Renal cortex interstitium (tissue), 11 donors: ENCODE data around the gene IL25. TPM values are rescaled to one million over a fixed set of nuclear protein-coding genes. Genes with fewer than 3 reads are reported as not detected.
"Not testable (repeated sequence)": the region's sequence is repeated elsewhere in the genome, so short reads cannot be mapped to it uniquely, and the experiment has no call there.

ENCODE experiments used
- DNase-seq, 11 donors: peaks; one replicate each; pipeline ENCODE4 v3.0.0-alpha.2; 2013; ENCODE audit warnings: low read depth in 9 of 11, low spot score in 4 of 11; ENCODE audit errors: extremely low read depth in 1 of 11
- polyA plus RNA-seq, 3 donors: library from polyadenylated mRNA; unstranded; fragments of 120-200 nt; gene quantifications; one replicate each; pipeline ENCODE4 v1.2.1, GENCODE V29; 2013; ENCODE audit not compliant: insufficient read length in 3 of 3

IL25 gene
- polyA plus RNA-seq, 3 donors, result not detected

GRCh38 chr14:23417269-23417668 lies 44.7 kb downstream of the IL25 start:
- DNase-seq, result not testable (repeated sequence)

- DNase-seq, result no peak
Observed at GRCh38 chr14:23418021-23418420, 45.4 kb downstream of the IL25 start.

- DNase-seq, result not testable (repeated sequence)
Observed at GRCh38 chr14:23419646-23420045, 47.0 kb downstream of the IL25 start.

GRCh38 chr14:23421594-23421993 lies 49.0 kb downstream of the IL25 start:
- DNase-seq, result no peak

GRCh38 chr14:23423657-23424056 lies 51.0 kb downstream of the IL25 start:
- no peak for DNase-seq

- no peak for DNase-seq
Observed at GRCh38 chr14:23425169-23425568, 52.6 kb downstream of the IL25 start.

- not testable (repeated sequence) for DNase-seq
Observed at GRCh38 chr14:23425798-23426197, 53.2 kb downstream of the IL25 start.

Other genes starting within 250 kb of the IL25 start
- 100 to 1,000 TPM in 1 of 3 donors, 10 to 100 TPM in 2; 75.9 to 120 (median 82.9) TPM for gene SLC7A8, start 189.1 kb upstream of the IL25 start, polyA plus RNA-seq
- 1 to 10 TPM; 1.0 to 1.8 (median 1.1) TPM for gene RNF212B, start 134.9 kb upstream of the IL25 start, polyA plus RNA-seq
- 10 to 100 TPM; 27.8 to 29.8 (median 27.9) TPM for gene HOMEZ, start 86.7 kb upstream of the IL25 start, polyA plus RNA-seq
- 10 to 100 TPM; 23.1 to 37.8 (median 28.2) TPM for gene PPP1R3E, start 70.0 kb upstream of the IL25 start, polyA plus RNA-seq
- 10 to 100 TPM; 41.3 to 49.8 (median 41.7) TPM for gene BCL2L2, start 66.0 kb upstream of the IL25 start, polyA plus RNA-seq
- 100 to 1,000 TPM; 274 to 348 (median 280) TPM for gene PABPN1, start 51.4 kb upstream of the IL25 start, polyA plus RNA-seq
- 10 to 100 TPM; 50.0 to 79.3 (median 58.6) TPM for gene SLC22A17, start 19.9 kb upstream of the IL25 start, polyA plus RNA-seq
- gene EFS, start 7.6 kb upstream of the IL25 start, polyA plus RNA-seq, result 10 to 100 TPM; 33.1 to 51.2 (median 46.6) TPM
- 1 to 10 TPM; 1.5 to 2.8 (median 2.3) TPM for gene CMTM5, start 4.2 kb downstream of the IL25 start, polyA plus RNA-seq
- gene MYH6, start 35.5 kb downstream of the IL25 start, polyA plus RNA-seq, result under 1 TPM; 0.11 to 0.23 (median 0.20) TPM
- under 1 TPM; 0.19 to 0.53 (median 0.35) TPM for gene MYH7, start 62.9 kb downstream of the IL25 start, polyA plus RNA-seq
- 10 to 100 TPM; 60.8 to 69.8 (median 63.8) TPM for gene NGDN, start 96.9 kb downstream of the IL25 start, polyA plus RNA-seq
- 10 to 100 TPM in 1 of 3 donors, 1 to 10 TPM in 2; 7.4 to 10.1 (median 7.8) TPM for gene ZFHX2, start 179.0 kb downstream of the IL25 start, polyA plus RNA-seq
- gene THTPA, start 183.5 kb downstream of the IL25 start, polyA plus RNA-seq, result 10 to 100 TPM; 16.1 to 19.2 (median 18.1) TPM
- 100 to 1,000 TPM in 1 of 3 donors, 10 to 100 TPM in 2; 66.5 to 121 (median 75.3) TPM for gene AP1G2, start 195.0 kb downstream of the IL25 start, polyA plus RNA-seq
- gene JPH4, start 206.0 kb downstream of the IL25 start, polyA plus RNA-seq, result 10 to 100 TPM; 10.7 to 14.1 (median 11.6) TPM